DMS79 treated with DMSO at 0.1 percent for 48 hours (cell line): Measurements from ENCODE around the gene SFSWAP.

Experiments used
- DNase-seq: peaks from one replicate; lab custom pipeline; 2025; lab: John Stamatoyannopoulos, UW

The SFSWAP gene

DNA sequence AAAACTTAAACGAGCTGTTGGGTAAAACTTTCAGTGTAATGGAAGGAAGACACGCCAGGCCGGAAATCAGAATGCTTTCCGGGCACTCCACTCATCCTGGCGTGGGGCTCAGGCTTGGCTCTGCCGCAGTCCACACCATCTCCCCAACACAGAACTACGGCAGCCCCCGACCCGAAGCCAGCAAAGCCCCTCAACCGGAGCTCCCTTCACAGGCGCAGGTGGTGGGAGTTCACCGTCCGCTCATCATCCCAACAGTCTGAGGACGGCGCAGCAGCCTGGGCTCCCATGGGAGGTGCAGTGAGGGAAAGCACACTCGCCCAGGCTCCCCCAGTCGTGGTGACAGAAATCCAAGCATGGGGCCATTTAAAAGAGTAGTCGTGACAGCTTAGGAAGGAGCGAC, 106.4 kb downstream of the SFSWAP start:
- no peak for DNase-seq

DNA sequence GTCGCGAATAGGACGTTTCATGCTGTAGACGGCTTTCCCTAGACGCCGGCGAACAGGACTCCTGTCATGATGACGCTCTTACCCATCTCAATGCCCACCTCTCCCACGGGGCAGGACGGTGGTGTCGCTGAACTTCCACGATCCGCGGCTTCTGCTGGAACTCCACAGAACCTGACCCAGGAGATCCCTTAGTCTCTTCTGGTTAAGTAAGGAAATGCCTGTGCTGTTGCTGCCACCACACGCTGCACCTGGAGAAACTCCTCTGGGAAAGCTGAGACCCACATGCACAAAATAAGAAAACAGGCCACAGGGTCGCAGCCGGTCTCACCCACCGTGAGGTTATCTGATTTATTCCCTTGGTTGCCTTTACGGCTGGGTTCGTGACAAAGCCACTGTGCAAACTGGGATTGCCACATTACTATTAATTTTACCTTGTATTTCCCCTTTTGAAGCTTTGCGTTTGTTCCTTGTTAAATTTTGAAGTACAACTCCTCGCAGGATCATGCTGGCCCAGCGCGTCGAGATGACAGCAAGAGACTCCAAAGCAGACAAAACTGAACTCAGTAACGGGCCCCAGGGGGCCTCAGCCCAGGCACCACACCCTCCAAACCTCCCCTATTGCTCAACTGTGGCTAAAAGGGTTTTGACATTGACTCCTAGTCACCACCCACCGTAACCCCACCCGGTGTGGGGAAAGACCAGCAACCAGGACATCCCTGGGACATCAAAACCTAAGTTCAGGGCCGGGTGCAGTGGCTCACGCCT, 108.1 kb downstream of the SFSWAP start:
- no peak for DNase-seq

DNA sequence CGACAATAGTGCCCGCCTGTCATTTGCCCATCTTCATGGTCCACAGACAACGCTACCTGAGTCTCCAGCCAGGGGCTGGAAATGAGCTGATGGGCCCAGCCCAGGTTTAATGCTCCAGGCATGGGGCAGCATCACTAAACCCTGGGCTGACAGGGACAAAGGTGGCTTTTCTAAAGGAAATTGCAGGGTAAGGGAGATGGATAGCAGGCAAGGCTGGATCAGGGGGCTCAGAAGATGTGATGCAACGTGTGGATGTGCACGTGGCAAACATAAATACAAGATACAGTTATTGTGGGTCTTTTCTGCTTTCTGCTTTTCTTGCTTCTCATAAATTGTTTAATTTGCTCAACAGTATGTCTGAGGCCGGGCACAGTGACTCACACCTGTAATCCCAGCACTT, 113.6 kb downstream of the SFSWAP start:
- no peak for DNase-seq

DNA sequence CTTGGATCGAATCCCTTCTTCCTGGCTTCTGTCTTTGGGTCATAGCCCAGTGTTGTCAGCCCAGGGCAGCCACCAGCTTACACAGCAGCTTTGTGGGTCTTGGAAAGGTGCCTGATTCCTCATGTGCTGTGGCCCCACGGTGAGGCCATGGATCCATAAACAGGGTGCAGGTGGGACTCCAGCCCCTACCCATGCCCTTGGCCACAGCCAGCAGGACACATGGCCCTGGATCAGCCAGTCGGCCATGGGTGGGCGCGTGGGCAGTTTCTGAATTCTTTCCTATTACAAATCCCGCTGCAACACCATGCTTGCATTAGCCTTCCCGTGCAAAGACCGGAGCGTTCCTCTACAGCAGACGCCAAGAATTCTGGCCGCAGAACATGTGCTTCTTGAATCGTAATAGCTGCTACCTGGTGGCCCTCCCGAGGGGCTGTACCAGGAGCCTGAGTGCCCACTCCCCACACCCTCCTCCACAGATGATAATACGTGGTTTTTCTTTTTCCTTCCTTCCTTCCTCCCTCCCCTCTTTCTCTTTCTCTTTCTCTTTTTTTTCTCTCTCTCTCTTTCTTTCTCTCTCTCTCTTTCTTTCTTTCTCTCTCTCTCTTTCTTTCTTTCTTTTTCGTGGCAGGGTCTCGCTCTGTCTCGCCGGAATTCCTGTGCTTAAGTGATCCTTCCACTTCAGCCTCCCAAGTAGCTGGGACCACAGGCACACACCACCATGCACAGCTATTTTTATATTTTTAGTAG, 114.4 kb downstream of the SFSWAP start:
- DNase-seq = no peak

DNA sequence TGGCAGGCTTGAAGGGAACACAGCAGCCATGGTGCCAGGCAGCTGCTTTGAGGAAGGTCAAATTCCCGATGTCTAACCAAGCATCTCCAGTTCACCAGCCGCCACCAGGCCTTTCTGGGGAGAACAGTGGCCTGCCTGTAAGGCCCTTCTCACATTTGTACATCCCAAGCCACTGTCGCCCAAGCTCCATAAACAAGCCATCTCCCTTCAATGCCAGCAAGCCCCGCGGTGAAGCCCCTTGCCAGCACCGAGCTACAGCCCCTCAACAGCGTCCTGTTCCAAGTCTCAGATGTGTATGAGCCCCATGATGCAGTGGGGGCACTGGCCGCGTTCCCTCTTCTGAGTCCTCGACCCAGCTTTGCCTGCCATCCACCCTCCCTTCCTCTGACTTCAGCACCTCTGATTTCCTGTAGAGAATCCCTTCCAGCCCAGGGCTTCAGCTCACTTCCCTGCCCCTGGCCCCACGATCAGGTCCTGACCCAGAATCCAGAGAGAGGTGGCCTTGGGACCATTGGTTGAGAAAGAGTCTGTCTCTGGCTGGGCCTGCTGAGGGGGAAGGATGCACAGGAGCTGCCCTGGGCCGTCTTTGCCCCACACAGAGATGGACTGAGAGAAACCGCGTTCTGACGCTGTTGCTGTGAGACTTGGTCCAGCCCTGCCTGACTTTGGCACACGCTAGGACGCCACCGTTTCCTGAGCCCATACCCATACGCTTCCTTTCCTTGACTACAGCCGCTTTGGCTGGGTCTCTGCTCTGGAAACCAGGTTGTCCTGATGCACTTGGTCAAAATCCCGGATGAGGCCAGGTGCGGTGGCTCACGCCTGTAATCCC, 115.4 kb downstream of the SFSWAP start:
- no peak for DNase-seq

DNA sequence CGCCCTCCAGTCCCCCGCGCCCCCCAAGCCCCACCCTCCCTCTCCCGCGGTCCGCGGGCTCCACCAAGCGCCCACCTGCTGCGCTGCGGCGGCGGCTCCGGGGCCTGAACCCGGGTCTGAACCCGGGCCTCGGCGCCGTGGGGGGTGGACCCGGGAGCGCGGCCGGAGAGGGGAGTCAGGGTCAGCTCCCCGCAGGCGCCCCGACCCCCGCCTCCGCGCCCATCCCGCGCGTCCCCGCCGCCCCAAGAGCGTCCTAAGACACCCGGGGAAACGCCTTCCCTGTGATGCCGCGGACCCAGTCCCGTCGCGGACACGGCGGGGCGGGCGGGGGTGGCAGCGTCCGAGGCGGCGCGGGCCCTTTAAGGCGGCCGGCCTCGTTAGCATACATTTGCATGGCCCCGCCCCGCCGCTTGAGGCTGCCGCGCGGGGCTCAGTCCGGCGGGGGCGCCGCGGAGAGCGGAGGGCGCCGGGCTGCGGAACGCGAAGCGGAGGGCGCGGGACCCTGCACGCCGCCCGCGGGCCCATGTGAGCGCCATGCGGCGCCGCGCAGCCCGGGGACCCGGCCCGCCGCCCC, 117.2 kb downstream of the SFSWAP start, which contains the start of gene MMP17:
MMP17 (plus strand) TSS at position 433 of the 574 bp plus-strand sequence; CDS start at position 535, 102 bp downstream.
- DNase-seq = peak; percentile 6

DNA sequence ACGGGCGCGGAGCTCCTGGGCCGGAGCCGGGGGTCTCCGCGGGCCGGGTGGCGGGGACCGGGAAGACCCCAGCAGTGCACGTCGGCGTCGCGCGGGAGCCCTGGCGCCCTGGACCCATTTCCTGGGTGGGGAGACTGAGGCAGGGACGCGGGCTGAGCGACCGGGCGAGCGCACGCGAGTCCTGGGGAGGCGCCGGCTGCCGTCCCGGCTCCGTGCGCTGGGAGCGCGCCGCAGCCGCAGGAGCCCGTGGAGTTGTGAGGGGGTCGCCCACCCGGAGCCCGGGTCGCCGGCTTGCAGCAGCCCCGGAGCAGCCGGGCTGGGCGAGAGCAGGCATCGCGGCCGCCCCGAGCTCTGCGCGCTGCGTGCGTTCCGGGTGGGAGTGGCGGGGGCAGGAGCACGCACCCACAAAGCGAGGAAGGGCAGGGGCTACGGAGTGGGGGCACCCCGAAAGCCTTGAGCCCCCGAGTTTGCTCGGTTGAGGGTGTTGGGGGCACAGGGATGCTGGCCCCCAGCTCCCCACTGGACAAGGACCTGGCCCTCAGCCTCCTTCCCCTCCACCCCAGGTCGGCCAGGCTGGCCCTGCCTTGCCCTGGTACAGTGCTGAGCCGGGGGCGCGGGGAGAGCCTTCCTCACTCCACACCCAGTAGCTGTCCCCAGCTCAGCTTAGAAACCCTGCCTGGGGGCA, 117.9 kb downstream of the SFSWAP start:
- DNase-seq = no peak

DNA sequence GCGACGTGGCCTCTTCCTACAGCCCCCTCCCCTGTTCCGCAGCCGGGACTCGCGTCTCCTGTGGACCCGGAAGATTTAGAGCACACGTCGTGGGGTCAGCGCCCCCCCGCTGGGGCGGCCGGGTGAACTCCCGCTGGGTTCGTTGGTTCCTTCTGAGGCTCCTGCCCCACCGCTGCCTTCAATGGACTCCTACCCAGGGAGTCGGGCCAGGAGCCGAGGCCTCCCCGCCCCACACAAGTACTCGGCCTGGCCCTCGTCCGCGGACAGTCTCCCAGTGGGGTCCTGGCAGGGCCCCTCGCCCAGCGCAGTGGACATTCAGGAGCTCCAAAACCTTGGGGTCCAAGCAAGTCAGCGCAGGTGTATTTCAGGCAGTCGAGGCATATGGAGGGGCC, 118.5 kb downstream of the SFSWAP start:
- DNase-seq = peak; percentile 13

DNA sequence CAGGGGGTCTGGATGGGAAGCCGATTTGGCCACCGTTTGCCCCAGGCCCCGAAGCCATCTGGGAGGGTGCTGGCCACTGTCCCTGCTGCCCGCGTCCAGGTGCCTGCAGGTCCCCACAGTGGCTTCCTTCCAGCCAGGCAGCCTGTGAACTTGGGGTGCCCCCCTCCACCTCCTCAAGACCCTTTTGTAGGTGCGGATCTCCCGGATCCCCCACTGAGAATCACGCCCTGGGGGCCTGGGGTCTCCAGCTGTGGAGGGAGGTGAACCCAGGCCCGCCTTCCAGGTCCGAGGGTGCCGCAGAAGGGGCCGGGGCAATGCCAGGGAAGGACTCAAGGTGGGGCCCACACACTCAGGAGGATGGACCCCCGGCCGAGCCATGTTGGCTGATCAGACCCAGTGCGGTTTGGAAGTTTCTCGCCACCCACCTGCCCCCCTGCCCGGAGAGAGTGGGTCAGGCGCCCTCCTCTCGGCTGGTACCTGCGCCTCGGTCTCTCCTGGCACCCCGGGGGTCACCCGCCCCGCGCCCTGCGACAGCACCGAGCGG, 119.0 kb downstream of the SFSWAP start:
- DNase-seq = peak; percentile 9

DNA sequence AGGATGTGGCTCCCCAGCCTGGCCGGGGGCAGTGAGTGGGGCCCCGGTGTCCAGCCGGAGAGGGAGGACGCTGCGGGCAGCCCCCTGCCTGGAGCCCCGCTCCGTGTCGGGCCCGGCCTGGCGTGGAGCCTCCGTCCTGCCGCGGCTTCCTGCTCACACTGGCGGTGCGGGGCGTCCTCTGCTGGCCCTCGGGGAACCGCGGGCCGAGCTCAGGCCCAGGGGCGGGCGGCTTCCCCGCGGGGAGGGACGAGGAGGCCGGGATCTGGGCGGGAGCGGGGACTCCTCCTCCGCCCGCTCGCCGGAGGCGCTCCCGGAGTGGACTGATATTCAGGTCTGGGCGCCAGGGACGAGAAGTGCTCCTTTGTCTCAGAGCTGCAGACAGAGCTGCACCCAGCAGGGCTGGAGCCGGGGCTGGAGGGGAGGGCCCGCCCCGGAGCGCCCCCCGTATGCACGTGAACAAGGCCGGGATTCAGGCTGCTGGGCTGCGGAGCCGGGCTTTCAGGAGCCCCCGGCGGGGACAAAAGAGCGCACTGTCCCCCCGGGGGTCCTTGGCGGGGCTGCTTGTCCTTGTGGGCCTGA, 119.5 kb downstream of the SFSWAP start:
- peak; percentile 64 for DNase-seq

DNA sequence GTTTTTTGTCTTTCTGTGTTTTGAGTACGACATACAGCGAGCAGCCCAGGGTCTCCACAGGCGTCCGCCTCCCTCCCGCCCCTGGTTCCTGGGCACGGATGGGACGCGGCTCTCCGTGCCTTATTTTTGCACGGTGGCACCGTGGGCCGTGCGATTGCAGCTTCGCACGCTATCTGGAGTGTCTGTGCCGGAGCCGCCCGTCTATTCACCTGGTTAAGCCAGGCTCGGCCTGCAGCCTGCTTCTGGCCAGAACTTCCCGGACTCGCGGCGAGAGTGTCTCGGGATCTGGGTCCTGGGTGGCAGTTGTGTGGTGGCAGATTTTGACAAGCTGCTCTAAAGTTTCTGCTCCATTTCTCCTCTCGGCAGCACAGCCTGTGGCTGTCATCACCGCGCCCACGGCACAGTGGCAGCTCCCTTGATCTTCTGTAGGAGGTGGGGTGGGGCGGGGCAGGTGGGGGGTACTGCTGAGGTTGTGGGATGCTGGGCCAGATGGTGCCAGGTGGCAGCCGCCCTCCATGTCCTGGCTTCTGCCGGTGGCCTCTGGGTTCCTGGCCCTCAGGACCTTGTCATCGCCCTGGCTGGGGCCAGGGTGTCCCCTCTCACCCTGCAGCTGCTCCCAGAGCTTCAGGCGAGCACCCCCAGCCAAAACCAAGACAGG, 120.2 kb downstream of the SFSWAP start:
- DNase-seq = peak; percentile 44

DNA sequence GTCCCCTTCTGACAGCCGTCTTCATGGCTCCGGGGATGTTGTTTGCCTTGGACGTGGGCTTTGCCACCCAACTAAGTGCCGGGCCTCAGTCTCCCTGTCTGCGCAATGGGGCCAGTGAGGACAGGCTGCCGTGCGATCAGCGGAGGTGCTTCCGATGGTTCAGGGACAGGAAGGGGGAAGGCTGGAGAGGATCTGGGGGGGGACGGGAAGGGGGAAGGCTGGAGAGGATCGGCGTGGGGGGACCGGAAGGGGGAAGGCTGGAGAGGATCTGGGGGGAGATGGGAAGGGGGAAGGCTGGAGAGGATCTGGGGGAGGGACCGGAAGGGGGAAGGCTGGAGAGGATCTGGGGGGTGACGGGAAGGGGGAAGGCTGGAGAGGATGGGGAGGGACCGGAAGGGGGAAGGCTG, 120.7 kb downstream of the SFSWAP start:
- peak; percentile 15 for DNase-seq

DNA sequence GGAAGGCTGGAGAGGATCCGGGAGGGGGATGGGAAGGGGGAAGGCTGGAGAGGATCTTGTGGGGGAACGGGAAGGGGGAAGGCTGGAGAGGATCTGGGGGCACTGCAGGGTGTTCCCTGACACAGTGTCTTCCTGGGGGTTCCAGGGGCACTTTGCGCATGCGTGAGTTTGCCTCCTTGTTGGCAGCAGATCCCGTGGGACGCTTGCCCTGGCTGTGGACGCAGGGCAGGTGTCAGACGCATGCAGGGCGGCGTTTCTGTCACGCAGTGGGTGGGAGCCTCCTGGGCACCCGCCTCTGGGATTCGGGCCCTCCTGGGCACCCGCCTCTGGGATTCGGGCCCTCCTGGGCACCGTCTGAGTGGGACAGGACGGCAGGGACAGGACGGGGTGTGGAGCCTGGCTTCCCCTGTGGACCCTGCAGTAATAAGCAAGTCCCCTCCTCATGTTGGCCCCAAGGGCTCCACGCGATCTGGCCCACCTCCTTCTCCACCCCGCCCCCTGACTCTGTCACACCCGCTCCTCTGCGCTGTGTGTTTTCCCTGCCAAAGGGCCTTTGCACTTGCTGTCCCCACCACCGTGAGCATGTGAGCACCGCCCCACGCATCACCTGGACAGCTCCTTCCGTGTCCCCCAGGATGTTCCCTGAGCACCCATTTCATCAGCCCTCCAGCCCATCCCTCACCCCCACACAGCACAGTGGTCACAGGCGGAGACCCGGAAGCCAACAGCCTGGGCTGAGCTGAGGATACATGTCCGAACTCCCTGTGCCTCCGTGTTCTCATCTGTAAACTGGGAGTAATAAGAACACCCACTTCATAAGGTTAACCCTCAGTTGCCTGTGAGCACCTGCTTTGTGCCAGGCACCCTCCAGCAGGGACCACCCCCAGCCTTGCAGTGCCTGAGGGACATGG, 121.7 kb downstream of the SFSWAP start:
- DNase-seq = peak; percentile 43

DNA sequence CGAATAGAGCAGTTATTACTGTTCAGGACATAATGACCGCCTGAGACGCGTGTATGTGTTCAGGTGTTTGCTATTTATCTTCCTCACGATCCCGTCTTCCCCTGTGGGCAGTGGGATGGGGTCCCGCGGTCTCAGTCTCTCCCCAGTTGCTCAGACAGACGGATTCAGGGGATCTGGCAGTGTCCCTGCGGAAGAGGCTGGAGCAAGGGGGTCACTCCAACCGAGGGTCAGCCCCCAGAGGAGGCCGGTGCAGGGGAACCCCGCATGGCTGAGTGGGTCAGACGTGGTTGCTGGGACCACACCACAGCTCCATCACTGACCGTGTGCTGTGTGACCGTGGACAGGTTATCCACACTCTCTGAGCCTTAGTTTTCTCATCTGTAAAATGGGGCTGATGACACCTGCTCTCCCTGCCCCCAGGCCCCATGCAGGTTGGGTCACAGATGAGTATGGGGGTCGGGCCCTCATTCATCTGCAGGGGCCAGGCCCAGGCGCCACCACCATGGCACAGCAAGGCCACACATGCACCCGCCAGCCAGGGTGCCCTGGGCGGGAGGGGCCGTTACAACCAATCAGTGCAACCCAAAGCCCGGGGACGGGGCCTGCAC, 122.5 kb downstream of the SFSWAP start:
- DNase-seq = no peak

DNA sequence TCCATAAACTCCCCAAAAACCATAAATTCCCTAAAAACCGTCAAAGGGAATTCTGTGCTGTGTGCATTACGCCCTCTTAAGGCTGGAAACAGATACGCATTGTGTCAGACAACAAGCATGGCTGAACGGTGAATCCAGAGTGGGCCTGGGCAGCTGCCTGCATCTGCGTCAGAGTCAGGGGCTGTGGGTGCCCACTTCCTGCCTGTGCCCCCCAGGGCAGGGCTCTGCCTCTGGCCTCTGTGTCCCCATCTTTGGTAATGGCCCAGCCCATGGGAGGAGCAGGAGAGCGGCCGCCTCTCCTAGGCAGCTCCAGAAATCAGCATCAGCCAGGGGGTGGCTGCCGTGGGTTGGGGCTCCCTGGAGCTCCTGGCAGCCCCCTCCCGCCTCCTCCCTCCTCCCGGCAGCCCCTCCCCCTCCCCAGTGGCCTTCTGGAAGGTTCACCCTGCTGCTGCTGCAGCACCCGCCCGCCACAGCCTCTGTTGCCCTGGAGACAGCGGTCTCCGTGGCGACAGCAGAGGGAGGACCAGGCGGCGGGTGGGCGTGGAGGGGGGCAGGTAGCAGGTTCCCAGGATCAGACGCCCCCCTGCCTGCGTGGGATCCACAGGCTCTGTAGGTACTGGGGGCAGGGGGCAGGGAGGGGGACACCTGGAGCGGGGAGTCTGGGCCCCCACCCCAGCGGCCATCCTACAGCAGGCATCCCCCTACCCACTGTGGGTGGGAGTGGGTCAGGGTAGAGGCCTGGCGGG, 123.2 kb downstream of the SFSWAP start:
- DNase-seq = no peak

DNA sequence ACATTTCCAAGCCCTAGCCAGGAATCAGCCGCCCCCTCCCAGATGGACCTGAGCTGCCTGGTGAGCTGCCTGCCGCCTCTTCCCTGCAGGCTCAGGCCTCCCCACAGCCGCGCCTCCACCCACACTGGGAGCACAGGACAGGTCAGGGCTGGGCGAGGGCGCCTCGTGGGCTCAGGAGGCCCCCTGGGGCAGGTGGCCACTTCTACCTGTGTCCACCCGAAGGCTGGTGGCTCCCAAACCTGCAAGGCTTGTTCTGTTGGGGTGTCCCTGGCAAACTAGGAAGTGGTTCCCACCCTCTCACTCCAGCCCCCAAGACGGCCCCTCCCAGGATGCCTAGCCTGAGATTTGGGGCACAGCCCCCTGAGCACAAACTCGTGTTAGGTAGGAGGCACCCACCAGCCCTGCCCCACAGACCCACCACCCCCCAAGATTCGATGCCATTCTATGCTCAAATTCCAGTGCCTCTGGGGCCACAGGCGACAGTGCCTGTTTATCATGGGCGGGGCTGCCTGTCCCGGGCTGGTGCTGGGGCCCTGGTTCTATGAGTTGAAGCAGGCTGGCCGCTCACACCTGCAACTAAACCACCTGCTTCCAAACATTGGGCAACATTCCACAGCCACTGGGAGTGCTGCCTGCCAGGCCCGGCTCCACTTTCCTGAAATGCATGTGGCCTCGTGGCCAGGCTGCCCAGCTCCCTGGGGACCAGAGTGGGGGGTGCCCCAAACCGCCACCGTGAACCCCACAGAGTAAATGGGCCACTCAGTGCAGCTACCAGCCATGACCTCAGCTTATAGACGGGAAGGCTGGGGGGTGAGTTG, 124.1 kb downstream of the SFSWAP start:
- DNase-seq = no peak

DNA sequence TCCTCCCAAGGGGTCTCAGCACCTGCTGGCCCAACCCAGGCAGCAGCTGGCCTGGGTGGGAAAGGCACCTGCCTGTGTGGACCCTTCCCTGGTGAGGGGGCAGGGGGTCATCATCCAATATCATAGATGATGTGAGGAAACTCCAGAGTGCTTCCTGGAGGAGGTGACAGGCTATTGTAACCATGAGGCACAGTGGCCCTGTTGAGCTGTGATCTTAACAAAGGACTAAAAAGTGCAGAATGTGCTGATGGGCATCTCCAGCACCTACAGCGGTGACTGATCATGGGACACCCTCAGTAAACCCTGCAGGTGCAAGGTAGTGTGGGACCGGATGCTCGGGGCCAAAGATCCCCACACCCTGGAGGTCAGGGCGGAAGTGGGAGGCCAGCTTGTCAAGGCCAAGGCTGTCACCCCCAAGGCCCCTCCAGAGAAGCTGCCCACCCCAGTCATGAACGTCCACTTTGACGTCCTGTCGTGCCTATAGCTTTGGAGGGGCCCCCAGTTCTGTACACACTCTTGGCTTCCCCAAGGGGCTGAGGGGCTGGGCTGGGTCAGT, 124.8 kb downstream of the SFSWAP start:
- DNase-seq = no peak
